Vagina (tissue), 2 donors: ENCODE results near the gene RGL2.

ENCODE experiments used
- POLR2A ChIP-seq, 2 donors: fragments of 450-650 bp; IDR thresholded peaks; one replicate each; pipeline ENCODE4 v1.6.1; 2017; ENCODE audit warnings: antibody characterized with exemption in 2 of 2, mild to moderate bottlenecking in 2 of 2, moderate library complexity in 2 of 2
- TF ChIP-seq, protein P1 (sequence below), 3 experiments: fragments of 450-650 bp in 2 of 3; fragments of 200-600 bp in 1 of 3; sonication (generic) in 1 of 3; IDR thresholded peaks; one replicate each; pipeline ENCODE4 v1.5.1; 2017 to 2019; ENCODE audit warnings: antibody characterized with exemption in 3 of 3, mild to moderate bottlenecking in 2 of 3, moderate library complexity in 2 of 3

DNA sequence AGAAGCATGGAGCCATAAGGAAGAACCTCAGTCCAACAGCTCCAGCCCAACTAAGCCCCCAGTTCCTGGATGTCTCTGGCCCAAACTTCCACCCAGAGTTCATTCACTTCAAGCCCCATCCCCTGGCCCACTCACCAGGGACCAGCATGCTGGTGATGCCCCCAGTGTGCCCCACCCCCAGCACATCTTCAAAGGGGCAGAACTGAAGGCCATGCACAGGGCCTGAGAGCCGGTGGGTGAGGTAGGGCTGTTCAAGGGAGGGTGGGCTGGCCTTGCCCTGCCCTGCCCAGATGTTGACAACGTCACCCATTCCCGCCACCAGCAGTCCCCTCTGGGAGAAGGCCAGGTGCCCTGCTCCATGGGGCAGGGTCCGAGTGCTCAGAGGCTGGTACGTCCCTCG is 18.2 kb downstream of the RGL2 start:
- no peak for TF ChIP-seq POLR2A (IDR thresholded peaks at IDR 0.05)
- TF ChIP-seq, protein P1, sequence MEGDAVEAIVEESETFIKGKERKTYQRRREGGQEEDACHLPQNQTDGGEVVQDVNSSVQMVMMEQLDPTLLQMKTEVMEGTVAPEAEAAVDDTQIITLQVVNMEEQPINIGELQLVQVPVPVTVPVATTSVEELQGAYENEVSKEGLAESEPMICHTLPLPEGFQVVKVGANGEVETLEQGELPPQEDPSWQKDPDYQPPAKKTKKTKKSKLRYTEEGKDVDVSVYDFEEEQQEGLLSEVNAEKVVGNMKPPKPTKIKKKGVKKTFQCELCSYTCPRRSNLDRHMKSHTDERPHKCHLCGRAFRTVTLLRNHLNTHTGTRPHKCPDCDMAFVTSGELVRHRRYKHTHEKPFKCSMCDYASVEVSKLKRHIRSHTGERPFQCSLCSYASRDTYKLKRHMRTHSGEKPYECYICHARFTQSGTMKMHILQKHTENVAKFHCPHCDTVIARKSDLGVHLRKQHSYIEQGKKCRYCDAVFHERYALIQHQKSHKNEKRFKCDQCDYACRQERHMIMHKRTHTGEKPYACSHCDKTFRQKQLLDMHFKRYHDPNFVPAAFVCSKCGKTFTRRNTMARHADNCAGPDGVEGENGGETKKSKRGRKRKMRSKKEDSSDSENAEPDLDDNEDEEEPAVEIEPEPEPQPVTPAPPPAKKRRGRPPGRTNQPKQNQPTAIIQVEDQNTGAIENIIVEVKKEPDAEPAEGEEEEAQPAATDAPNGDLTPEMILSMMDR (IDR thresholded peaks at IDR 0.05), result no peak
